ENCODE measurements around the gene SLC6A6.

SLC6A6 gene

DNA sequence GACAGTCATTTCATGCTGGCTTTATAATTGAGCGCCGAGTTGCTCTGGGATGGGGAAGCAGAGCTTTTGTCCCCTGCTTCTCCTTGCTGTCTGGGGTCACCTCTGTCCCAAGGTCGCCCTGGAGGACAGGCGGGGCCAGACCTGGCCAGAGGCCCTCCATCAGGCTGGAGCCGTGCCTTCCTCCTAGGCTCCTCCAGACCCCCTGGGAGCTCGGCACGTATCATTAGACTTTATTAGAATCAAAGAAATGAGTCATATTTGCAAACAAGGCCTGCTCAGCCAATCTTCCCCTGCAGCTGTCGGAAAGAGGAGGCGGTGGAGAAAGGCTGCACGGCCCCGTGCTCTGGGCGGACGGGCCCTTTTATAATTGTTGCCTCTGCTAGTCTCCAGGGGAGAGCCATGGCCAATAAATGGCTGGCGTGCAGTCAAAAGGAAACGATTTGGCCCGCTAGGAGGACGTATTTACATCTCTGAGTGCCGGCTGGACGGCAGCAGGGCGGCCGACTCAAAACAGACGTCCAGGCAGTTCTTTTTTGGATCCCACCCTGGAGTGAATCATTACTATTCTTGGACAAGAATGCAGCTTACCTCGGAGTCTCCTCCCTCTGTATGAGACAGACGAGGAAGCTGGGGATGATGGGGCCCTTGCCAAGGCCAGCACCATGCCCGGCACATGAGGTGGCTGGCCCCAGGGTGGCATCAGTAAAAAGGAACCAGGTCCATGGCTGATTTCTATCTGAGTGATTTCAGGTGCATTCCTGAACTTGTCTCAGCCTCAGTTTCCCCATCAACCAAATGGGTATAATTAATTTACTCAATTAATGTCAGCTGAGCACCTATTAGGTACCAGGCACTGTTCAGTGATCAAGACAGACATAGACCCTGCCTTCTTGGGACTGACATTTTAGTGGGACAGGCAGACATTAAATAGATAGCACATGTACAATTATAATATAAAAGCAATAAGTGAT, 50.6 kb downstream of the SLC6A6 start:
- peak overlapping the region; percentile 17 for H3K4me3 ChIP-seq (ENCODE audit: low read depth, low read length)
- H3K27me3 ChIP-seq (replicated peaks), result no peaks in the 10 kb centered on the region
- DNase-seq, result peak; percentile 94
- in situ Hi-C loops (cut with HindIII; ENCODE audit: low pct_ligation_motif_present, low sequenced_read_pairs), result loop anchor here (25.0 kb wide), 1 partner anchor 191 kb away; no protein-coding TSS in a partner anchor
- H3K27ac ChIP-seq, result peak overlapping the region; percentile 88
- TF ChIP-seq, protein P1, sequence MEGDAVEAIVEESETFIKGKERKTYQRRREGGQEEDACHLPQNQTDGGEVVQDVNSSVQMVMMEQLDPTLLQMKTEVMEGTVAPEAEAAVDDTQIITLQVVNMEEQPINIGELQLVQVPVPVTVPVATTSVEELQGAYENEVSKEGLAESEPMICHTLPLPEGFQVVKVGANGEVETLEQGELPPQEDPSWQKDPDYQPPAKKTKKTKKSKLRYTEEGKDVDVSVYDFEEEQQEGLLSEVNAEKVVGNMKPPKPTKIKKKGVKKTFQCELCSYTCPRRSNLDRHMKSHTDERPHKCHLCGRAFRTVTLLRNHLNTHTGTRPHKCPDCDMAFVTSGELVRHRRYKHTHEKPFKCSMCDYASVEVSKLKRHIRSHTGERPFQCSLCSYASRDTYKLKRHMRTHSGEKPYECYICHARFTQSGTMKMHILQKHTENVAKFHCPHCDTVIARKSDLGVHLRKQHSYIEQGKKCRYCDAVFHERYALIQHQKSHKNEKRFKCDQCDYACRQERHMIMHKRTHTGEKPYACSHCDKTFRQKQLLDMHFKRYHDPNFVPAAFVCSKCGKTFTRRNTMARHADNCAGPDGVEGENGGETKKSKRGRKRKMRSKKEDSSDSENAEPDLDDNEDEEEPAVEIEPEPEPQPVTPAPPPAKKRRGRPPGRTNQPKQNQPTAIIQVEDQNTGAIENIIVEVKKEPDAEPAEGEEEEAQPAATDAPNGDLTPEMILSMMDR (IDR thresholded peaks at IDR 0.05; ENCODE audit: low read depth, low read length, missing control alignments), result peak; percentile 34
- peaks cover 18% of the 10 kb centered on the region for H3K36me3 ChIP-seq (replicated peaks)

DNA sequence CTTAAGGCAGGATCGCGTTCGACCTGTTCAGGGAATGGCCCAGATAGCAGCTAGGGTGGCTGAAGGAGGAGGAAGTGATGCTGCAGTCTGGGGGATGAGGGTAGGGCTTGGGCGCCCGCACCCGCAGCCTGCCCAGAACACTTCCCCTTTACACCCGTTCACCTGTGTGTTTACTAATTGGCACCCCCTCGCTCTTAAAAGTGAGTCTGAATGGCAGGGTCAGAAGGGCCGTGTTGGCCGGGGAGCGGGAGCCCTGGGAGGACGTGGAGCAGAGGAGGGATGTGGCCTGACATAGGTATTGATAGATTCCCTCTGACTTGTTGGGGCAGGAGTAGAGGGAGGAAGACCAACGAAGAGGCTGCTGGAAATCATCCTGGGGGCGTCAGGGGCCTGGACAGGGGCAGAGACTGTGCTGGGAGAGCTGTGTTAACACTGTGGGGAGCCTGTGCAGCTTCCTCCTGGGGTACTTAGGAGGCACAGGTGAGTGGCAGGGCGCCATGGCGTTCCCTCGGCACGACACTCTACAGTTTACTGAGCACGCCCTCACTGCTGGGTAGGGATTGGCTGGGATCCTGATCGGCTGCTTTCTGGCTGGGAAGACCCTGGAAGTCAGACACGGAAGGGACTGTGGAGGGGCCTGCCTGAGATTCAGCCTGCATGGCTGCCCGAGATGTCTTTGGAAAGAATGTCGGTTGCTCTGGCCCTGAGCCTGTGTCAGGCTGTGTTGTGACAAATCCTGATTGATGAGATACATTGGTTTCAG, 51.7 kb downstream of the SLC6A6 start:
- H3K27ac ChIP-seq, result no peak overlapping the region

DNA sequence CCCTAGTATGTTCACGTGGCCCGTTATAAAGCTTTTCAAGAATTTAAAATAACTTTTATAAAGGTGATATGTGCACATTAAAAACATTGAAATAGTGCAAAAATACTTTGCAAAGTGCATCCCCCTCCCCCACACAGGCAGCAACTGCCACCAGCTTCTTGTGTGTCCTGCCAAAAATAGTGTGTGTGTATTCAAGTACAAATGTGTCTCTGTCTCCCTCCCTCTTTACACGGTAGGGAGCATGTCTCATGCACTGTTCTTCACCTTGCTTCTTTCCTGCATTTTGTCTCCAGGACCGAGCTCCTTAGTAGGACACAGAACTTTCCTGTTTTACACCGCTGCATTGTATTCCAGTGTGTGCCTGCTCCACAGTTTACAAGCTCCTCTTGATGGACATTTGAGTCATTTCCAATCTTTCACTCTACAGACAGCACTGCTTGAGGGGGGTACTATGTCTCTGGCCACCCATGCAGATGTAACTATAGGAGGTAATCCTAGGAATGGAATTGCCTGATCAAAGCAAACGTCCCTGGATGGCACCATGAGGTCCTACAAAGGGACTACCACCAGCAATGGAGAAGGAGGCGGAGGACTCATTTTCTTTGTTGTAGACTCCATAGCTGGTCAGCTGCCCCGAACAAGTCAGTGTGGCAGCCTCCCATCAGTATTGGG, 52.4 kb downstream of the SLC6A6 start:
- Histone ChIP-seq H3K4me3 (ENCODE audit: low read depth, low read length) (no peak overlapping the region), H3K27me3 (replicated peaks) (no peaks in the 10 kb centered on the region), H3K27ac (no peak overlapping the region), H3K36me3 (replicated peaks) (peaks cover 6% of the 10 kb centered on the region)
- TF ChIP-seq, protein P1 (IDR thresholded peaks at IDR 0.05; ENCODE audit: low read depth, low read length, missing control alignments), result no peak
- in situ Hi-C loops (cut with HindIII; ENCODE audit: low pct_ligation_motif_present, low sequenced_read_pairs), result loop anchor here (25.0 kb wide), 1 partner anchor 192 kb away; no protein-coding TSS in a partner anchor
- no peak for DNase-seq

More for the DNA sequence above, 51.7 kb downstream of the SLC6A6 start:
- in situ Hi-C loops (cut with HindIII; ENCODE audit: low pct_ligation_motif_present, low sequenced_read_pairs), result loop anchor here (25.0 kb wide), 1 partner anchor 192 kb away; no protein-coding TSS in a partner anchor
- DNase-seq, result no peak
- Histone ChIP-seq H3K27me3 (replicated peaks) (no peaks in the 10 kb centered on the region), H3K4me3 (ENCODE audit: low read depth, low read length) (no peak overlapping the region), H3K36me3 (replicated peaks) (peaks cover 10% of the 10 kb centered on the region)
- TF ChIP-seq, protein P1 (IDR thresholded peaks at IDR 0.05; ENCODE audit: low read depth, low read length, missing control alignments), result no peak

DNA sequence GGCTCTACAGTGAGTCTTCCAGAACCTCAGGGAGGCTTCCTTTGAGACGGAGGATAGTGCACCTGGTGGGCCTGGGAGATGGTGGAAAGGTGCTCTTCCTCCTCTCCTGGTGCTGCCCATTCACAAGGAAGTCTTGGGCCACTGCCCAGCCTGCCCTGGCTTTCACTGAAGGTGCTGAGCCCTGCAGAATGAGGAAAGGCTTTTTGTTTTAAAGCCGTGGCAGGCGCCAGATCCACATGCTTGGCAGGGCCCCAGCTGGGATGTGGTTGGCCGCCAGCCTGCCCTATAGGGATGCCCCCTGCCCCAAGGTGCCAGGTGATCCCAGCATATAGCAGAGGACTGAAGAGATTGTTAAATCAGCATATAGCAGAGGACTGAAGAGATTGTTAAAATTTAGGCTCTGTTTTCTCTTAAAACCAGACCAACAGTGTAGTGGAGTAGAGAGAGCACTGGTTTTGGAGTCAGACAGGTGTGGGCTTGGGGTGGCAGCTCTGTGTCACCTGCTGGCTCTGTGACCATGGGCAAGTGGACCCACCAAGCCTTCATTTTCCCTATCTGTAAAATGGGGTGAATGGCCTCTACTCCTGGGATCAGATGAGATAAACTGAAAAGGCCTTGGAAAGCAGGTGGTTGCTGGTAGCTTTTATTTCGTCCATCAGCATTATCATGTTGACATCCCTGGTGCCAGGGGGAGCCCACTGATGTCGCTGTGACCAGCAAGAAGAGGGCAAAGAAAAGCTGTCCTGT, 53.3 kb downstream of the SLC6A6 start:
- TF ChIP-seq, protein P1 (IDR thresholded peaks at IDR 0.05; ENCODE audit: low read depth, low read length, missing control alignments), result no peak
- Histone ChIP-seq H3K36me3 (replicated peaks) (peaks cover 6% of the 10 kb centered on the region), H3K4me3 (ENCODE audit: low read depth, low read length) (no peak overlapping the region), H3K27me3 (replicated peaks) (no peaks in the 10 kb centered on the region), H3K27ac (no peak overlapping the region)
- in situ Hi-C loops (cut with HindIII; ENCODE audit: low pct_ligation_motif_present, low sequenced_read_pairs), result loop anchor here (25.0 kb wide), 1 partner anchor 193 kb away; no protein-coding TSS in a partner anchor
- DNase-seq, result no peak

DNA sequence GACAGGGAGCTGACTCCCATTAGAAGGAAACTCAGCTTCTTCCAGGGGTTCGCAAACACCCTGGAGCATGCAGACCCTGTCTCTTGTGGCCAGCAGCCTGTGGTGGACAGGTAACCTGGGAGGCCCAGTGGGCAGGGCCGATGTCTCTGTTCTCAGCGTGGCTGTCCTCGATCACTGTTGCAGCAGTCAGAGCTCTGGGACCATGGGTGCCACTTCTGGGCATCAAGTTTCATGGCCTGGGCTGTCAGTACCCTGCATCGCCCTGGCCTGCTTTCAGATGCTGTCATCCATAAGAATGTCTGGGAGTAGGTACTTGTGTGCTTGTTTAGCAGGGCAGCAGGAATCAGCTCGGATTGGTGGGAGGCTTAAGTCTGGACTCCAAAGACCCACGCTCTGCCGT, 54.4 kb downstream of the SLC6A6 start:
- Histone ChIP-seq H3K27me3 (replicated peaks) (no peaks in the 10 kb centered on the region), H3K27ac (no peak overlapping the region), H3K4me3 (ENCODE audit: low read depth, low read length) (no peak overlapping the region), H3K36me3 (replicated peaks) (peaks cover 6% of the 10 kb centered on the region)
- in situ Hi-C loops (cut with HindIII; ENCODE audit: low pct_ligation_motif_present, low sequenced_read_pairs), result loop anchor here (25.0 kb wide), 1 partner anchor 194 kb away; no protein-coding TSS in a partner anchor
- DNase-seq, result no peak
- TF ChIP-seq, protein P1 (IDR thresholded peaks at IDR 0.05; ENCODE audit: low read depth, low read length, missing control alignments), result no peak
